Upper lobe of left lung (tissue), 4 donors: ENCODE measurements around the gene TMEM128.
"Not testable (repeated sequence)": the region's sequence is repeated elsewhere in the genome, so short reads cannot be mapped to it uniquely, and the experiment has no call there.

ENCODE experiments used
- EP300 ChIP-seq, 4 donors: sonication (generic); formaldehyde crosslinking; IDR thresholded peaks; one replicate each; pipeline ENCODE4 v1.5.1; 2017; ENCODE audit warnings: antibody characterized with exemption in 4 of 4, control low read depth in 2 of 4
- POLR2A ChIP-seq, 4 donors: fragments of 450-650 bp; IDR thresholded peaks; one replicate each; pipeline ENCODE4 v1.5.1; 2016 to 2017; ENCODE audit warnings: antibody characterized with exemption in 4 of 4, mild to moderate bottlenecking in 2 of 4
- POLR2AphosphoS5 ChIP-seq, 2 donors: sonication (generic); formaldehyde crosslinking; IDR thresholded peaks; one replicate each; pipeline ENCODE4 v1.5.1; 2017; ENCODE audit warnings: antibody characterized with exemption in 2 of 2
- TF ChIP-seq, protein P1 (sequence below), 6 experiments: fragments of 450-650 bp in 4 of 6; fragments of 200-600 bp in 2 of 6; sonication (generic) in 2 of 6; IDR thresholded peaks; one replicate each; pipeline ENCODE4 v1.5.1; 2016 to 2019; ENCODE audit warnings: antibody characterized with exemption in 6 of 6

DNA sequence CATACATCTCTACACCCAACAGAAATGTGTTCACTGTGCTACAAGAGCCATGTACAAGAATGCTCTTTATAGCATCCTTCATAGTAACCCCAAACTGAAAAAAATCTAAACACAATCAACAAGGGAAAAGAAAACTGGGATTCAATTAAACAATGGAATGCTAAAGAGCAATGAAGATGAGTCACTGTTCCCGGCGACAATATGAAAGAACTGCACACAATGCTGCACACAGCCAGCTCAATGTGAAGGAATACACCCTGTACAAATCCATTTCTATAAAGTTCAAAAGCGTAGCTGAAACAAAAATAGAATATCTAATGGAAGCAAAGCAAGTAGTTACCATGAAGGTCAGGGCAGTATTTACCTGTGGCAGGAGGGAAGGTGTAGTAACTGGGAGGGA is 8.5 kb downstream of the TMEM128 start:
- TF ChIP-seq, protein P1, sequence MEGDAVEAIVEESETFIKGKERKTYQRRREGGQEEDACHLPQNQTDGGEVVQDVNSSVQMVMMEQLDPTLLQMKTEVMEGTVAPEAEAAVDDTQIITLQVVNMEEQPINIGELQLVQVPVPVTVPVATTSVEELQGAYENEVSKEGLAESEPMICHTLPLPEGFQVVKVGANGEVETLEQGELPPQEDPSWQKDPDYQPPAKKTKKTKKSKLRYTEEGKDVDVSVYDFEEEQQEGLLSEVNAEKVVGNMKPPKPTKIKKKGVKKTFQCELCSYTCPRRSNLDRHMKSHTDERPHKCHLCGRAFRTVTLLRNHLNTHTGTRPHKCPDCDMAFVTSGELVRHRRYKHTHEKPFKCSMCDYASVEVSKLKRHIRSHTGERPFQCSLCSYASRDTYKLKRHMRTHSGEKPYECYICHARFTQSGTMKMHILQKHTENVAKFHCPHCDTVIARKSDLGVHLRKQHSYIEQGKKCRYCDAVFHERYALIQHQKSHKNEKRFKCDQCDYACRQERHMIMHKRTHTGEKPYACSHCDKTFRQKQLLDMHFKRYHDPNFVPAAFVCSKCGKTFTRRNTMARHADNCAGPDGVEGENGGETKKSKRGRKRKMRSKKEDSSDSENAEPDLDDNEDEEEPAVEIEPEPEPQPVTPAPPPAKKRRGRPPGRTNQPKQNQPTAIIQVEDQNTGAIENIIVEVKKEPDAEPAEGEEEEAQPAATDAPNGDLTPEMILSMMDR (IDR thresholded peaks at IDR 0.05): not testable (repeated sequence)
- TF ChIP-seq EP300, POLR2A, POLR2AphosphoS5 (IDR thresholded peaks at IDR 0.05): not testable (repeated sequence)
